Activated gamma-delta T cell treated with anti-CD3 and anti-CD28 coated beads, Interleukin-2, amount 50 U/mL, for 16 hours (primary cell): ENCODE measurements around the gene OR4D2.
A peak's percentile ranks its signal among the peaks of the same experiment; 100 is the strongest.

Experiments
- DNase-seq: peaks from one replicate; pipeline ENCODE4 v3.0.0-alpha.2; 2020; ENCODE audit warnings: low read depth

Gene OR4D2

DNA sequence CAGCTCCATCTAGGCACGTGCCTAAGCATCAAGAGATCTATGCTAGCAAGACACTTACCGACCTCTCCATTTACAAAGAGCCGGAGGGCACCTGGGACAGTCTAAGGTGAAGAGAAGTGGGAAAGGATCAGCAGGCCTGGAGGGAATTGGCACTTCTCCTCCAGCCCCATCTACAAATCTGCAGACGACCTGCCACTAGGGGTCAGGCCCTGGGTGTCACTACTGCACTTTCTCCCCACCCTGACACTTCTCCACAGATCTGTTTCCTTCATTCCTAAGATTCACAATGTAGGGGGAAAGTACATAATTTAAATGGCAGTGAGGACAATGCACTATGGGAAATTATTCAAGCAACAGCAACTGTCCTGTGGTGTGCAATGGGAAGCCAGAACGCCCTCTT, 44.1 kb downstream of the OR4D2 start:
- no peak for DNase-seq

DNA sequence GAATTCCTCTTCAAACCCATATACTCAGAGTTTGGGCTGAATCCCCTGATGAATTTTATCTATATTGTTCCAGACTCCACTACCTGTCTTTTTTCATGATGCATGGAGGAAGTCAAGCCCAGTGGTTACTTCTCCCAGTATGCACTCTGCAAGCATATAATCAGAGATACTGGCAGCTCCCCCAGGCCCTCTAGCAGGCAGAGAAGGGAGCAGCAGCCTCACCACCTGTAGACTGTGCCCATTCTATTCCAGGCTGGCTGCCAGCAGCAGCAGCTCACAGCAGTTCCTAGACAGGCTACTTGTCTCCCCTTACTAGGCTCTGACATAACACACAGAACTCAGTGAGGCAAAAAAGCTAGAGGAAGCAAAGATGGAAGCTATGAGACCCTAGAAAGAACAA, 48.9 kb downstream of the OR4D2 start:
- no peak for DNase-seq

DNA sequence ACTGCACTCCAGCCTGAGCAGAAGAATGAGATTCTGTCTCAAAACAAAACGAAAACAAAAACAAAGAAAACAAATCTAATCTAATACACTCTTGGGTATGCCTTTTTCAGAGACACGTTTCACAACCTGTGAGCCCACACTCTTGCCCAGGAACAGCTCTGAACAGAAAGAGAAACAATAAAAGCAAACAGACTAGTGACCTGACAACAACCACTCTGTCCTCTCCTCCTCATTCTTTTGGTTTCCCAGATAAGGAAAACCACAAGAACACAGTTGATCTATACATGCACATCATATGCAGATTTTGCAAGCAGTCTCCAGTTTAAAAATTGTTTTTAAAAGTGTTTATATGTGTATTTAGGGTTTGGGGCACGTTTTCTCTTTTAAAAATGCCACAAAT, 51.0 kb downstream of the OR4D2 start:
- no peak for DNase-seq

DNA sequence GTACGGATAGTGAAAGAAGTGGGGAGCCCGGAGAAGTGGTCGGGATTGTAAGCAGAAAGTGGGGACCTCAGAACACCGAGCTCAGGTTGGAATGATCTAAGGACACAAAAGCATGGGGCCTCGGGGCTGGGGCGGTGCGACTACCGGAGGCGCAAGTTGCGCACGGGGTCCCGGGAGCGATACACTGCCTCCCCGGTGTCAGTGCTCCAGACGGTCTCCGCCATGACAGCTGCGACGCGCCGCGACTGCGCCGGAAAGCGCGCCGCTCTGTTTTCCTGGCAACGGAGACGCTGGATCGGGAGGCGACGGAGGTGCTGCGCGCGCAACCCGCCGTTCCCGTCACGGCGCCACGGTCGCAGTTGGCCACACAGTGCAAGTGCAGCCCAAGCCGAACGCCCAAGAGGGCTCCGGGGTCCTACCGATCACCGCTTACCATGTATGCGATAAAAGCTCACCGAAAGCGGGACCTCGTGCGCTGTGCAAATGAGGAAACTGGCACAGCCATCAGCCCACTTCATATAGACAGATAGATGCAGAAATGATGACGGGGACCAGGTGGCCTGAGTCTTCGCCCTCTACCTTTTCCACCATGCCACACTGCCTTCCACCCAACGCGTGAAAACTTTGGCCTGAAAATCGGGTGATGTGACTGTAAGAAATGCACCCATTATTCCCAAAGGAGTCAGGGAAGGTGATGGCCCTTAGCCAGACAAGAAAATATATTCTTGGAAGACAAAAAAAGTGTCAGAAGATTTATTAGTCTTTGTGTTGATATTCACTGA, 52.4 kb downstream of the OR4D2 start, which contains the start of gene MKS1:
Gene MKS1 (minus strand): TSS at position 249 of the 782 bp plus-strand sequence. CDS start 25 bp downstream, at position 224.
- DNase-seq: peak; percentile 94

DNA sequence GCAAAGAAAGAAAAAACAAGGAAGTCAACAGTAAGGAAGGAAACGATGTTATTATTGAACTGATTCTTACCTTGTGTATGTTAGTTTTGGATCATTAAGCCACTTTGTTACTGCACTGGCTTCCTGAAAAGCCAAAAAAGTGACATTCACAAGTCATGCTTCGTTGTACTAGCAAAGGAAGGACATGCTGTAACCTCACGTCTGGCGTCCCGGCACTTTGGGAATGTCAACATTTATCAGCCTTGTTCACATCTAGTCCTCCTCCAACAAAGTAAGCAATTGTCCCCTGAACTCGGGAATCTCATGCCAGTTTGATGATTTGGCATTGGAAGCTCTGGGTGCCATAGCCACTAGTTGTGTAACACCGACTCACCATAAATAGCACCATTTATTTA, 53.0 kb downstream of the OR4D2 start:
- DNase-seq: no peak
